Brain microvascular endothelial cell (primary cell): Measurements from ENCODE around the gene TAF4.

ENCODE experiments used
- DNase-seq: peaks from one replicate; pipeline ENCODE4 v3.0.0-alpha.2; 2020
- H3K27ac ChIP-seq: fragments of 250-450 bp; sonication (Bioruptor Pico); 2 replicates; pipeline ENCODE4 v1.5.1; 2020; ENCODE audit warnings: mild to moderate bottlenecking, moderate library complexity
- H3K27me3 ChIP-seq: fragments of 250-450 bp; sonication (Bioruptor Pico); replicated peaks from 2 replicates; pipeline ENCODE4 v1.5.1; 2020; ENCODE audit warnings: mild to moderate bottlenecking
- H3K36me3 ChIP-seq: fragments of 250-450 bp; sonication (Bioruptor Pico); replicated peaks from 2 replicates; pipeline ENCODE4 v1.5.1; 2020; ENCODE audit warnings: mild to moderate bottlenecking
- H3K4me3 ChIP-seq: 2 replicates; pipeline ENCODE4 v1.5.1; 2011; ENCODE audit warnings: low read depth, mild to moderate bottlenecking, control low read depth, low read length, moderate library complexity
- in situ Hi-C: cut with HindIII; loops from 2 replicates; pipeline ENCODE4 v1.10.0; 2017; ENCODE audit warnings: low sequenced_read_pairs, low pct_ligation_motif_present
- TF ChIP-seq, protein P1 (sequence below): IDR thresholded peaks from 2 replicates; pipeline ENCODE4 v1.5.1; 2011; ENCODE audit warnings: low read depth, mild to moderate bottlenecking, moderate library complexity, low read length, control low read depth, inconsistent platforms; ENCODE audit errors: missing control alignments

Gene TAF4

DNA sequence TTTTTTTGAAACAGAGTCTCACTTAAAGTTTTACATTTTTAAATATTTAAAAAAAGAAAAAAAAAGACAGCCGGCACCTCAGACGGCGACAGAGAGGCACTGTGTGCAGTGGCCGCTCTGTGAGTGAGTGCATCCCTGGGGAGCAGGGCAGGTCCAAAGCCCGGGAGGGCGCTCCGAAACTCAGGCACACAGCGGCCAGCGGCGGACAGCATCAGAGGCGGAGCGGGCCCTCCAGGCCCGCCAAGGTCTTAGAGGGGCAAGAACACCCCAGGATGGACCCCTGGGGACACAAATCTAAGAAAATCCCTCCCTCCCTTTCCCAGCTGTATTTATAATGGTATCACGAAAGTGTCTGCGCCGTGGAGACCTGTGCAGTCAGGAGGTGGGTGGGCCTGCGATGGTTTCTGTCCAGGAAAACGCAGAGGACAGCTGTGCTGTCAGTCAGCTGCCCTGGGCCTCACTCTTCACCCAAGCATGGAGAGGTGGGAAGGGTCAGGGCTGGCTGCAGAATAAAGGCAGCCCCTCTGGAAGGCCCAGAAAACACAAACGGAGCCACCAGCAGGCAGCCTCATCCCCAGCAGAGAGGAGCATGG, 43.8 kb downstream of the TAF4 start:
- Histone ChIP-seq H3K4me3 (no peak overlapping the region), H3K27ac (no peak overlapping the region), H3K36me3 (no peaks in the 10 kb centered on the region), H3K27me3 (no peaks in the 10 kb centered on the region)
- in situ Hi-C loops: no loop called here
- TF ChIP-seq, protein P1, sequence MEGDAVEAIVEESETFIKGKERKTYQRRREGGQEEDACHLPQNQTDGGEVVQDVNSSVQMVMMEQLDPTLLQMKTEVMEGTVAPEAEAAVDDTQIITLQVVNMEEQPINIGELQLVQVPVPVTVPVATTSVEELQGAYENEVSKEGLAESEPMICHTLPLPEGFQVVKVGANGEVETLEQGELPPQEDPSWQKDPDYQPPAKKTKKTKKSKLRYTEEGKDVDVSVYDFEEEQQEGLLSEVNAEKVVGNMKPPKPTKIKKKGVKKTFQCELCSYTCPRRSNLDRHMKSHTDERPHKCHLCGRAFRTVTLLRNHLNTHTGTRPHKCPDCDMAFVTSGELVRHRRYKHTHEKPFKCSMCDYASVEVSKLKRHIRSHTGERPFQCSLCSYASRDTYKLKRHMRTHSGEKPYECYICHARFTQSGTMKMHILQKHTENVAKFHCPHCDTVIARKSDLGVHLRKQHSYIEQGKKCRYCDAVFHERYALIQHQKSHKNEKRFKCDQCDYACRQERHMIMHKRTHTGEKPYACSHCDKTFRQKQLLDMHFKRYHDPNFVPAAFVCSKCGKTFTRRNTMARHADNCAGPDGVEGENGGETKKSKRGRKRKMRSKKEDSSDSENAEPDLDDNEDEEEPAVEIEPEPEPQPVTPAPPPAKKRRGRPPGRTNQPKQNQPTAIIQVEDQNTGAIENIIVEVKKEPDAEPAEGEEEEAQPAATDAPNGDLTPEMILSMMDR: no peak
- DNase-seq: no peak

DNA sequence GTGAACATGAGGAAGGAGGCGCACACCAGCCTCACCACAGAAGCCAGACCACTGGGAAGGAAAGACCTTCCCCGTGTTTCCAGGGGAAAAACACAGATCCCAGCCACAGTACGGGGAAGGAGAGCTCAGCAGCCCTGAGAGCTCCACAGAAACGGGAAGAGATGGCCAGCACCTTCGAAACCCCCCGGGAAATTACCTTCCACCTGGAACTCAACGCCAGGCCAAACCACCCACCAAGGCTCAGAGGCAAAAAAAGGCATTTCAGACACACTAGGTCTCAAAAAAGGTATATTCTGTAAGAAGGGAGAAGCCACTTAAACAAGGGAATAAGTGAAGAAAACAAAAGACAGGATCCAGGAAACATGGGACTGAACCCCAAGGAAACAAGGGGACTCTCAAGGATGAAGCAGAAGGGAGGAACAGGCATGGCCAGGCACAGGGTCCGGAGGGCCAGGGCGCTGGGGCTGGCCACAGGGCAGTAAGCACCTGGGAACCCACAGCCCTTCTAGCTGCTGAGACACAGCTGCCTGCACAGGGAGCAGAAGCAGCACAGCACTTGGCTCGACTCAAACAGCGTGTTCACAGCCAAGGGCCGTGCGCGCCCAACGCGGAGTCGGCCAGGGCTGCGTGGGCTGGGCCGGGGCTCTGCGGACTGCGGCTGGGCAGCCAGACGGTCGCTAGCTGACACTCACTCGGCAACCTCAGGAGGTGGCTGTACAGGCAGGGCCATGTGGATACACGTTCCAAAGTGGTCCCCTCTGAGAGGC, 44.6 kb downstream of the TAF4 start:
- TF ChIP-seq, protein P1: no peak
- in situ Hi-C loops: no loop called here
- Histone ChIP-seq H3K36me3 (no peaks in the 10 kb centered on the region), H3K27ac (no peak overlapping the region), H3K4me3 (no peak overlapping the region), H3K27me3 (no peaks in the 10 kb centered on the region)
- peak; percentile 8 for DNase-seq

DNA sequence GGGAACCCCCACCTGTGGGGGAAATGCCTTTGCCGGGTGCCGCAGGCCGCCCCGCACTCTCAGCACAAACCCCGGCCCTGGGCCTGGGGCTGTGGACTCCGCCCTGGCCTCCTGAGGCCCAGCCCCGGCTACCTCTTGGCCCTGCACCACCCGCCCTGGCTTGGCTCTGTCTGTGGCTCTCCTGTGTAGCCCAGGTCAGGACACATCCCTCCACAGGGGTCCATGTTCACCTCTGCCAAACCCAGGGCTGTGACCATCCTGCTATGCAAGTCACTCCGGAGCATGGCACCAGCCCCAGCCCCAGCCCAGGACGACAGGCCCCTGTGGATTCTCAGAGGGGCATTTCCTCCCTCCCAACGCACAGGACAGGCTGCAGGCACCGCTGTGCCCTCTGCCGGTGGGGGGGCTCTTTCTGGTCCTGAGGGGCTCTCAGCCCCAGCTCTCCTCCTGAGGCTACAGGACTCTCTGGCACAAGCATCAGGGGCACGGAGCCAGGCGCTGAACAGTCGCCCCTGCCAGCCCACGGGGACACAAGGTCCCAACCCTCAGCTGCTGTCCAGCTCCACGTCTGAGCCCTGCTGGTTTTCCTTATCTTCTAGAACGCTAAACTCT, 45.7 kb downstream of the TAF4 start:
- TF ChIP-seq, protein P1: no peak
- H3K27me3 ChIP-seq: no peaks in the 10 kb centered on the region
- no peak overlapping the region for H3K4me3 ChIP-seq
- no peaks in the 10 kb centered on the region for H3K36me3 ChIP-seq
- in situ Hi-C loops: no loop called here
- DNase-seq: no peak
- H3K27ac ChIP-seq: no peak overlapping the region

DNA sequence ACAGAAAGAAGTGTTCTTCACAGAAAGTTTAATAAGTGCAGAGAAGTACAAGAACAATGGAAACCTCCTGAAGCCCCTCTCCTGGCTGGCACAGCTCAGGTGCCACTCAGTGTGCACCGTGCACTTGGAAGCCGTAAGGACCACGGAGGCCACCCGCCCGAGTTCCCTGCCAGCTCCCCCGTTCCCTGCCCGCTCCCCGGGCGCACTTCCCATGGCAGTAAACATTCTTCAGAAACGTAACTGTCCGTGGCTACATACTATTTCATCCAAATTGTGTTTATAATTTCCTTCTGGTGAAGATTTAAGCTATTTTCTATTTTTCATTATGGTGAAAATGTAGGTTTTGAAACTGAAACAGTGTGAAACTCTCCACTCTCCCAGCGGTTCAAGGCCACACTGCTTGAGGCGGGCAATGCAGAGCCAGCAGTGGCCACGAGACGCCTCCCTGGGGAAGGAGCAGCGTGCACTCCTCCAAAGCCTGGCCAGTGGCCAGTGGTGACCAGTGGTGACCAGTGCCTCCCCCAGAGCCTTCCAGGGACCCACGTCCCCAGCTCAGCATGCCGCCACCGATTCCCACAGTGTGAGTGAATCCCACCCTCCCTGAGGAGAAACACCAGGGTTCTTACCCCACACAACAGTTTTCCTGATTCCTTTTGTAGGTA, 46.4 kb downstream of the TAF4 start:
- Histone ChIP-seq H3K4me3 (no peak overlapping the region), H3K27me3 (no peaks in the 10 kb centered on the region), H3K27ac (no peak overlapping the region), H3K36me3 (no peaks in the 10 kb centered on the region)
- in situ Hi-C loops: no loop called here
- no peak for DNase-seq
- TF ChIP-seq, protein P1: no peak

DNA sequence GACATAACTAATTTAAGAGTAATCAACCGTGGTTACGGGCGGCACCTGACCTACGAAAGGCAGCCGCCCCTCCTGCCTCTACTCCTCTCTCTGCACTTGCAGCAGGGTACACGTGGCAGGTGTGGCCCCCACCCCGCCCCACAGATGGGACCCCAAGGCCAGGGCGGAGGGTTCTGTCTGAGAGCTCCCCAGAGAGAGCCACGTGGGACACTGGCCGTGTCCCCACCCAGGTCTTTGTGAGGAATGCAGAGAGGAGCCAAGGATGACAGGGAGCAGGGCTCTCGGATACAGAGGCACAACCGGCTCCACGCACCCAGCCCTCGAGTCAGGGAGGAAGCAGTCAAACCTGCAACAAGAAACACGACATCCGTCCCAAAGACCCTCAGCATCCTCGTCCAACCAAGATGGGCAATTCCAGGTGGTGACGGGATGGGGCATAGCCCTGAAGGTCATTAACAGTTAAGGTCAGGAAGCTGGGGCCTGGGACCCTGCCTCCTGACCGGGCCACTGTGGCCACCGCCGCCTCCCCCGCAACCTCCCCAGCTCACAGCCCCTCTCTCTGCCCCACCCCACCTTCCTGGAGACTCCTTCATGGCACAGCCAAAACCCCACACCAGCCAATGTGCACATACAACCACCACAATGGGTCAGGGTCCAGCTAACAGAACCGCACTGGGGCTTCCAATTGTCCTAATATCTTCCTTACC, 47.1 kb downstream of the TAF4 start:
- in situ Hi-C loops: no loop called here
- H3K4me3 ChIP-seq: no peak overlapping the region
- H3K27me3 ChIP-seq: no peaks in the 10 kb centered on the region
- no peak for DNase-seq
- no peaks in the 10 kb centered on the region for H3K36me3 ChIP-seq
- TF ChIP-seq, protein P1: no peak
- H3K27ac ChIP-seq: no peak overlapping the region
